ENCODE results near the gene PDE2A.

DNA sequence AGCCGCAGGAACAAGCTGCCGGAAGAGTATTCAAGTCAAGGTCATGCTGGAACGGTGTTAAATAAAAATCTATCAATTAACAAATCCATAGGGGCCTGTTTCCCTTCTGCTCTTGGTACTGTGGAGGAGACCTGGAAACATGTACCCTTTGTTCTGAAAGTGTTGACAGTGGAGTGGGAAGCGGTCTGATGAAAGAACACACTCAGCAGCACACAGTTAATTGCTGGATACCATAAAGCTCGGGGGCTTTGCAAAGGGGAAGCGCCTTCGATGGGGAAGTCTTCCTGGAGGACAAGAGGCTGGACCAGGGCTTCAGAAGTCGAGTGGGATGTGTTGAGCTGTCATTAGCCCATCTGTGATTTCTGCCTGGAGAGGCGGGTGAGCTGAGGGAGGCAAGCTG, 127.4 kb downstream of the PDE2A start:
- TF ChIP-seq POLR2A (IDR thresholded peaks at IDR 0.05; ENCODE audit: low read depth, low read length) (no peak), POLR2AphosphoS5 (IDR thresholded peaks at IDR 0.05; ENCODE audit: low read depth, low read length) (no peak), PAX5 (IDR thresholded peaks at IDR 0.05; ENCODE audit: insufficient read depth, low read length, severe bottlenecking) (no peak), TAF1 (IDR thresholded peaks at IDR 0.05; ENCODE audit: low read depth, low read length) (no peak), POU2F2 (IDR thresholded peaks at IDR 0.05; ENCODE audit: low read depth, low read length) (no peak)
